Keratinocyte (primary cell): Measurements from ENCODE around the gene CAMP. TPM values are rescaled to one million over a fixed set of nuclear protein-coding genes. Genes with fewer than 3 reads are reported as not detected.

Experiments used
- DNase-seq: peaks from one replicate; pipeline ENCODE4 v3.0.0-alpha.2; 2011; ENCODE audit warnings: low read depth, missing footprints, low spot score
- FAIRE-seq: peaks from 2 replicates; lab custom pipeline; 2011; peaks lifted over from hg19 to GRCh38; lab: Jason Lieb, UNC
- H2AFZ ChIP-seq: 2 replicates; pipeline ENCODE4 v1.6.0; 2012; ENCODE audit warnings: low read length, control low read depth, inconsistent platforms; ENCODE audit not compliant: control insufficient read depth
- H3K27ac ChIP-seq: 2 replicates; pipeline ENCODE4 v1.5.1; 2011; ENCODE audit warnings: low read length; ENCODE audit not compliant: control insufficient read depth, insufficient read depth
- H3K27me3 ChIP-seq: 3 replicates; pipeline ENCODE4 v1.6.0; 2011; ENCODE audit warnings: low read length; ENCODE audit not compliant: control insufficient read depth, insufficient read depth; ENCODE audit errors: extremely low read depth
- H3K36me3 ChIP-seq, 2 experiments: 2 replicates in 1 of 2; 3 replicates in 1 of 2; pipeline ENCODE4 v1.5.1; 2011; ENCODE audit warnings: low read length in 2 of 2, mild to moderate bottlenecking in 1 of 2; ENCODE audit not compliant: control insufficient read depth in 2 of 2, insufficient read depth in 2 of 2; ENCODE audit errors: extremely low read depth in 1 of 2
- H3K4me1 ChIP-seq: 3 replicates; pipeline ENCODE4 v1.5.1; 2011; ENCODE audit warnings: low read length; ENCODE audit not compliant: control insufficient read depth, insufficient read depth; ENCODE audit errors: extremely low read depth
- H3K4me2 ChIP-seq: 3 replicates; pipeline ENCODE4 v1.6.0; 2011; ENCODE audit warnings: low read depth, low read length; ENCODE audit not compliant: control insufficient read depth, insufficient read depth; ENCODE audit errors: extremely low read depth
- H3K4me3 ChIP-seq, 3 experiments: fragments of 200-600 bp in 1 of 3; sonication (generic) in 1 of 3; 2 replicates in 2 of 3; 3 replicates in 1 of 3; pipeline ENCODE4 v1.5.1; 2011 to 2016; ENCODE audit warnings: low read length in 3 of 3, mild to moderate bottlenecking in 3 of 3, control low read depth in 2 of 3, inconsistent platforms in 1 of 3, low read depth in 1 of 3, mixed read lengths in 1 of 3, mixed run types in 1 of 3, moderate library complexity in 1 of 3; ENCODE audit not compliant: control insufficient read depth in 2 of 3, insufficient read depth in 2 of 3; ENCODE audit errors: extremely low read depth in 1 of 3
- H3K79me2 ChIP-seq: 2 replicates; pipeline ENCODE4 v1.6.0; 2012; ENCODE audit warnings: low read length; ENCODE audit not compliant: control insufficient read depth, insufficient read depth
- H3K9ac ChIP-seq: 3 replicates; pipeline ENCODE4 v1.6.0; 2011; ENCODE audit warnings: low read length; ENCODE audit not compliant: control insufficient read depth, insufficient read depth; ENCODE audit errors: extremely low read depth
- H3K9me1 ChIP-seq: 3 replicates; pipeline ENCODE4 v1.6.0; 2011; ENCODE audit warnings: low read length; ENCODE audit not compliant: control insufficient read depth, insufficient read depth; ENCODE audit errors: extremely low read depth
- H3K9me3 ChIP-seq: 2 replicates; pipeline ENCODE4 v1.5.1; 2012; ENCODE audit warnings: low read depth, low read length; ENCODE audit not compliant: control insufficient read depth
- H4K20me1 ChIP-seq: 3 replicates; pipeline ENCODE4 v1.6.0; 2011; ENCODE audit warnings: low read length; ENCODE audit not compliant: control insufficient read depth, insufficient read depth; ENCODE audit errors: extremely low read depth
- CTCF ChIP-seq, 3 experiments: IDR thresholded peaks in 1 of 3; conservative IDR thresholded peaks in 1 of 3; optimal IDR thresholded peaks in 1 of 3; 2 replicates in 2 of 3; 3 replicates in 1 of 3; pipeline versions ENCODE3 to v1.5.1; 2011; ENCODE audit warnings: low read length in 3 of 3, mild to moderate bottlenecking in 3 of 3, moderate library complexity in 2 of 3, control low read depth in 1 of 3, inconsistent platforms in 1 of 3; ENCODE audit not compliant: insufficient read depth in 2 of 3; ENCODE audit errors: extremely low read depth in 1 of 3
- EZH2 ChIP-seq: IDR thresholded peaks from one replicate; pipeline ENCODE4 v1.6.1; 2012; ENCODE audit warnings: inconsistent platforms, mild to moderate bottlenecking, low read length, moderate library complexity
- dilution Hi-C: fragments of 300-500 bp; cut with MboI; formaldehyde crosslinking; loops from one replicate; pipeline ENCODE4 v1.7.0; 2020; ENCODE audit warnings: low sequenced_read_pairs; ENCODE audit not compliant: extremely low pct_ligation_motif_present
- polyA plus RNA-seq, 5 experiments: library from polyadenylated mRNA; depleted of rRNA in 3 of 5; stranded (reverse) in 3 of 5; stranded (forward) in 1 of 5; unstranded in 1 of 5; fragments of >200 nt; gene quantifications; 1 replicate in 1 of 5; 2 replicates in 3 of 5; 3 replicates in 1 of 5; pipeline versions ENCODE4 v1.2.1 to v1.2.3, GENCODE V29; 2011 to 2012; ENCODE audit warnings: missing spikeins in 2 of 5, low read depth in 1 of 5, low replicate concordance in 1 of 5

CAMP gene
- polyA plus RNA-seq, 1 donor (not counting 4 experiments of a cell fraction or from before 2014, with no cell fraction given) = 0.66 TPM

DNA sequence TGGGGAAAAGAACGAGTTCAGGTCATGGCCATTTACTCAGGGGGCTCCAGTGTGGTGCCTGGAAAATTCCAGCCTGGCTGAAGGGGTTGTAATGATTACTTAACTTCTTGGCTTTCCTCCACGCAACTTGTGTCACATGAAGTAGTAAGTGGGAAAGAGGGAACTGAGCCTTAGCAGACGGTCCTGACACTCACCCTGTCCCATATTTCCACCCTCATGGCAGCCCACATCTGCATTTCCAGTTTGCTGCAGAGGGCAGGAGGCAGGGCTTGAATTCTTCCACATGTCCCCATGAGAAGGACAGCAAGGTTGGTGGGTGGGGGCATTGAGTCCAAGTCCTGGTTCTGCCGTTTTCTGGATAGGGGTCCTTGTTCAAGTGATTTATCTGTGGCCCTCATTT, 7.8 kb upstream of the CAMP start:
- Histone ChIP-seq H3K79me2 (no peaks in the 10 kb centered on the region), H3K36me3 (no peaks in the 10 kb centered on the region), H3K9me1 (no peaks in the 10 kb centered on the region), H2AFZ (no peak overlapping the region), H3K9me3 (no peaks in the 10 kb centered on the region), H3K4me2 (no peak overlapping the region), H4K20me1 (no peaks in the 10 kb centered on the region), H3K9ac (no peak overlapping the region), H3K4me1 (no peaks in the 10 kb centered on the region), H3K27me3 (peaks cover 12% of the 10 kb centered on the region), H3K4me3 (no peak overlapping the region), H3K27ac (no peak overlapping the region)
- no peak for FAIRE-seq
- DNase-seq = no peak
- dilution Hi-C loops = no loop called here
- no peak for TF ChIP-seq CTCF (optimal IDR thresholded peaks at IDR 0.05 in 1 of 3, IDR thresholded peaks at IDR 0.05 in 1 of 3, conservative IDR thresholded peaks at IDR 0.05 in 1 of 3; ENCODE audit: extremely low read depth in 1 of 3, insufficient read depth in 2 of 3, low read length in 3 of 3)
- no peak for TF ChIP-seq EZH2

- FAIRE-seq (no peak), DNase-seq (no peak)
- no peak overlapping the region for H3K4me2 ChIP-seq
Observed at GRCh38 chr3:48215876-48216275, 7.4 kb upstream of the CAMP start.

More at GRCh38 chr3:48215876-48216275, 7.4 kb upstream of the CAMP start:
- Histone ChIP-seq H3K9me1 (no peaks in the 10 kb centered on the region), H3K9me3 (no peaks in the 10 kb centered on the region), H2AFZ (no peak overlapping the region), H3K4me1 (no peaks in the 10 kb centered on the region), H3K27ac (no peak overlapping the region), H4K20me1 (no peaks in the 10 kb centered on the region), H3K4me3 (no peak overlapping the region), H3K36me3 (no peaks in the 10 kb centered on the region), H3K27me3 (peaks cover 12% of the 10 kb centered on the region), H3K79me2 (no peaks in the 10 kb centered on the region), H3K9ac (no peak overlapping the region)
- dilution Hi-C loops = no loop called here
- no peak for TF ChIP-seq CTCF (optimal IDR thresholded peaks at IDR 0.05 in 1 of 3, IDR thresholded peaks at IDR 0.05 in 1 of 3, conservative IDR thresholded peaks at IDR 0.05 in 1 of 3; ENCODE audit: extremely low read depth in 1 of 3, insufficient read depth in 2 of 3, low read length in 3 of 3)
- no peak for TF ChIP-seq EZH2
